Measurements from ENCODE around the gene TENM4. TPM values are rescaled to one million over a fixed set of nuclear protein-coding genes. Genes with fewer than 3 reads are reported as not detected.

Gene TENM4
- total RNA-seq, 4 donors from 2014 or later, result 0.02 to 0.82 (median 0.23) TPM

- Histone ChIP-seq H3K4me1 (no peaks in the 10 kb centered on the region), H3K4me3 (no peak overlapping the region), H3K9me3 (no peaks in the 10 kb centered on the region), H3K27me3 (no peaks in the 10 kb centered on the region), H3K36me3 (no peaks in the 10 kb centered on the region), H3K27ac (no peak overlapping the region)
- no peak for DNase-seq
- intact Hi-C loops (cut with DNase I; ENCODE audit: low total_unique reads), result no loop called here
- in situ Hi-C loops (cut with MboI; ENCODE audit: low sequenced_read_pairs in 4 of 4), result no loop called here
- no peak for TF ChIP-seq POLR2A (IDR thresholded peaks at IDR 0.05)
- no peak for ATAC-seq
Measured at GRCh38 chr11:78791254-78791653, 649.6 kb downstream of the TENM4 start.

GRCh38 chr11:78790784-78791183 is 650.0 kb downstream of the TENM4 start:
- Histone ChIP-seq H3K27me3 (no peaks in the 10 kb centered on the region), H3K36me3 (no peaks in the 10 kb centered on the region), H3K27ac (no peak overlapping the region), H3K9me3 (no peaks in the 10 kb centered on the region), H3K4me3 (no peak overlapping the region), H3K4me1 (no peaks in the 10 kb centered on the region)
- in situ Hi-C loops (cut with MboI; ENCODE audit: low sequenced_read_pairs in 4 of 4) (no loop called here), intact Hi-C loops (cut with DNase I; ENCODE audit: low total_unique reads) (no loop called here)
- DNase-seq (no peak), ATAC-seq (no peak)
- TF ChIP-seq CTCF (IDR thresholded peaks at IDR 0.05 in 4 of 5, conservative IDR thresholded peaks at IDR 0.05 in 1 of 5) (no peak), POLR2A (IDR thresholded peaks at IDR 0.05) (no peak)

GRCh38 chr11:78789375-78789774 is 651.5 kb downstream of the TENM4 start:
- DNase-seq (no peak), ATAC-seq (no peak)
- Histone ChIP-seq H3K27me3 (no peaks in the 10 kb centered on the region), H3K4me3 (no peak overlapping the region), H3K27ac (no peak overlapping the region), H3K9me3 (no peaks in the 10 kb centered on the region), H3K4me1 (no peaks in the 10 kb centered on the region), H3K36me3 (no peaks in the 10 kb centered on the region)
- in situ Hi-C loops (cut with MboI; ENCODE audit: low sequenced_read_pairs in 4 of 4) (no loop called here), intact Hi-C loops (cut with DNase I; ENCODE audit: low total_unique reads) (no loop called here)
- TF ChIP-seq CTCF (IDR thresholded peaks at IDR 0.05 in 4 of 5, conservative IDR thresholded peaks at IDR 0.05 in 1 of 5), result no peak
- no peak for TF ChIP-seq POLR2A (IDR thresholded peaks at IDR 0.05)

GRCh38 chr11:78788533-78788932 is 652.3 kb downstream of the TENM4 start:
- Histone ChIP-seq H3K9me3 (no peaks in the 10 kb centered on the region), H3K36me3 (no peaks in the 10 kb centered on the region), H3K4me3 (no peak overlapping the region), H3K27ac (no peak overlapping the region), H3K4me1 (no peaks in the 10 kb centered on the region), H3K27me3 (no peaks in the 10 kb centered on the region)
- DNase-seq, result no peak
- in situ Hi-C loops (cut with MboI; ENCODE audit: low sequenced_read_pairs in 4 of 4), result no loop called here
- intact Hi-C loops (cut with DNase I; ENCODE audit: low total_unique reads), result no loop called here
- no peak for ATAC-seq
- TF ChIP-seq CTCF (IDR thresholded peaks at IDR 0.05 in 4 of 5, conservative IDR thresholded peaks at IDR 0.05 in 1 of 5), result no peak
- no peak for TF ChIP-seq POLR2A (IDR thresholded peaks at IDR 0.05)

GRCh38 chr11:78787696-78788095 is 653.1 kb downstream of the TENM4 start:
- no peak for DNase-seq
- H3K27me3 ChIP-seq, result no peaks in the 10 kb centered on the region
- H3K4me3 ChIP-seq, result no peak overlapping the region
- TF ChIP-seq POLR2A (IDR thresholded peaks at IDR 0.05) (no peak), CTCF (IDR thresholded peaks at IDR 0.05 in 4 of 5, conservative IDR thresholded peaks at IDR 0.05 in 1 of 5) (no peak)
- H3K36me3 ChIP-seq, result no peaks in the 10 kb centered on the region
- intact Hi-C loops (cut with DNase I; ENCODE audit: low total_unique reads), result no loop called here
- no peak overlapping the region for H3K27ac ChIP-seq
- no peak for ATAC-seq
- H3K9me3 ChIP-seq, result no peaks in the 10 kb centered on the region
- in situ Hi-C loops (cut with MboI; ENCODE audit: low sequenced_read_pairs in 4 of 4), result no loop called here
- H3K4me1 ChIP-seq, result no peaks in the 10 kb centered on the region

Data from gastrocnemius medialis (tissue), 4 donors.